GM23338 (cell line): ENCODE data around the gene GOT2.

ENCODE experiments used
- EZH2phosphoT487 ChIP-seq: fragments of 200-600 bp; sonication (generic); IDR thresholded peaks from one replicate; pipeline ENCODE4 v1.8.1; 2018; ENCODE audit warnings: antibody characterized with exemption; ENCODE audit not compliant: unreplicated experiment
- TF ChIP-seq, protein P1 (sequence below), 2 experiments: fragments of 200-600 bp in 1 of 2; sonication (generic) in 1 of 2; conservative IDR thresholded peaks; 2 replicates each; pipeline versions ENCODE4 v1.5.1 to v1.6.1; 2016 to 2017; ENCODE audit warnings: antibody characterized with exemption in 2 of 2, low read depth in 2 of 2, mild to moderate bottlenecking in 2 of 2, moderate library complexity in 1 of 2

GRCh38 chr16:58741166-58741565 lies 7.0 kb upstream of the GOT2 start:
- TF ChIP-seq, protein P1, sequence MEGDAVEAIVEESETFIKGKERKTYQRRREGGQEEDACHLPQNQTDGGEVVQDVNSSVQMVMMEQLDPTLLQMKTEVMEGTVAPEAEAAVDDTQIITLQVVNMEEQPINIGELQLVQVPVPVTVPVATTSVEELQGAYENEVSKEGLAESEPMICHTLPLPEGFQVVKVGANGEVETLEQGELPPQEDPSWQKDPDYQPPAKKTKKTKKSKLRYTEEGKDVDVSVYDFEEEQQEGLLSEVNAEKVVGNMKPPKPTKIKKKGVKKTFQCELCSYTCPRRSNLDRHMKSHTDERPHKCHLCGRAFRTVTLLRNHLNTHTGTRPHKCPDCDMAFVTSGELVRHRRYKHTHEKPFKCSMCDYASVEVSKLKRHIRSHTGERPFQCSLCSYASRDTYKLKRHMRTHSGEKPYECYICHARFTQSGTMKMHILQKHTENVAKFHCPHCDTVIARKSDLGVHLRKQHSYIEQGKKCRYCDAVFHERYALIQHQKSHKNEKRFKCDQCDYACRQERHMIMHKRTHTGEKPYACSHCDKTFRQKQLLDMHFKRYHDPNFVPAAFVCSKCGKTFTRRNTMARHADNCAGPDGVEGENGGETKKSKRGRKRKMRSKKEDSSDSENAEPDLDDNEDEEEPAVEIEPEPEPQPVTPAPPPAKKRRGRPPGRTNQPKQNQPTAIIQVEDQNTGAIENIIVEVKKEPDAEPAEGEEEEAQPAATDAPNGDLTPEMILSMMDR (conservative IDR thresholded peaks at IDR 0.05; ENCODE audit: low read depth in 2 of 2) = no peak
- no peak for TF ChIP-seq EZH2phosphoT487
